Central memory CD4-positive, alpha-beta T cell (primary cell): ENCODE results near the gene TNFRSF4.

ENCODE experiments used
- DNase-seq: peaks from one replicate; pipeline ENCODE4 v3.0.0; 2022

TNFRSF4 gene

DNA sequence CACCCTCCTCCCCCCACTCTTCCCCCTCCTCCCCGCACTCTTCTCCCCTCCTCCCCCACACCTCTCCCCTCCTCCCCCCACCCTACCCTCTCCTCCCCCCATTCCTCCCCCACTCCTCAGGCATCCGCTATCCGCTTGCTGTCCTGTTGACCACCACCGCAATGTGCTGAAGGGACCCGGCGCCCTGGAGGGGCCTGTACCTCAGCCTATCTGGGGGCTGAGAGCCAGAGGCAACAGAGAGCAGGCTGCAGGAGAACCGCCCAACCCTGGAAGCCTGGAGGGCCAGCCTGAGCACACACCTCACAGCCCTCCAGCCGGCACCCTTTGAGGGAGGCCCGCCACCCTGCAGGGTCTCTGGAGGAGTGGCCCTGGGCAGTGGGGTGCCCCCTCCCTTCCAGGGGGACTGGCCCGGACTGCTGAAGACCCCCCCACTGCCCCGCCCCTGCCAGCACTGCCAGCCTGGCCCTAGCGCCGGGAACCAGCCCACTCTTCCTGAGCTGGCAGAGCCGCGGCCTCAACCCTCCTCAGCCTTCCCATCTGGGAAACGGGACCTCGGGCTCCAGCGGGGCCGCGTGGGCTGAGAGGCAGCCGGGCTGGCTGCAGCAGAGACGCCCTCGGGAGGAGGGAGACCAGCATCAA lies 31.3 kb upstream of the TNFRSF4 start:
- DNase-seq, result no peak

DNA sequence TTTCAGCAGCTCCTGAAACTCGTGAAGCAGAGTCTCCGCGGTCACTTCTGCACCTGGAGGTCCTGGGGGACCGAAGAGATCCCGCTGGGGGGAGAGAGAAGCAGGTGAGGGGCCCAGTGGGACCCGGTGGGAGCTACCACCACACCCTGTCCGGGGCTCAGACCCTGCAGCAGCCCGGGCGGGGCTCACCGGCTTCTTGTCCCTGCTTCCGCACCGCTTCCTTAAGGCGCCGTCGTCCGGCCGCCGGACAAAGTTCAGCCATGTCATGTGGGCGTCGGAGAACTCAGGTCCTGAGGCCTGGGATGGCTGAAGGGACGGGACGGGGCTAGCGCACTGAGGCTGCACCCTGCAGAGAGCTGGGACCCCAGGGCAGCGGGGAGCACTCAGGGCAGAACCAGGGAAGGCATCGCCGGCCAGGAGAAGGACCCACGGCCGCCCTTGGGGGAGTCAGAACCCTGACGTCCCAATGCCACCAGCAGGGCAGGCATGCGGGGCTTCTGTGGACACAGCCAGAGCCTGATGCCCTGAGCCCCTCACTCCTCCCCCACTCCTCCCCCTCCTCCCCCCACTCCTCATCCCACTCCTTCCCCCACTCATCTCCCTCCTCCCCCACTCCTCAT lies 30.3 kb upstream of the TNFRSF4 start:
- DNase-seq, result no peak

DNA sequence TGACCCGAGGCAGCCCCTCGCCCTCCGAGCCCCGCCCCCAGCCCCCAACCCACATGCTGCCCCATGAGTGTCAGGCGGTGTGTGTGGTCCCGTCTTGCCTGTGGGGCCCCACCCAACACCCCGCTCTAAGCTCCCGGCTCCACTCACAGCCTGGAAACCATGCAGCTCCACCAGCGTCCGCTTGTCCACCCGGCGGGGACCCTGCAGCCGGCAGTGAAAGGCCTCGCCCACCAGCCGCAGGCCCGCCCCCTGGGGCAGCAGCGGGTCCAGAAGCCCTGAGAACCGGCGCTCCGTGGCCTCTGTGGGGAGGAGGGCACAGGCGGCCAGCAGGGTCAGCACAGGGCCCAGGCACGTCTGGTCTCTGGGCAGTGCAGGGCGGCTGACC lies 29.8 kb upstream of the TNFRSF4 start:
- no peak for DNase-seq

DNA sequence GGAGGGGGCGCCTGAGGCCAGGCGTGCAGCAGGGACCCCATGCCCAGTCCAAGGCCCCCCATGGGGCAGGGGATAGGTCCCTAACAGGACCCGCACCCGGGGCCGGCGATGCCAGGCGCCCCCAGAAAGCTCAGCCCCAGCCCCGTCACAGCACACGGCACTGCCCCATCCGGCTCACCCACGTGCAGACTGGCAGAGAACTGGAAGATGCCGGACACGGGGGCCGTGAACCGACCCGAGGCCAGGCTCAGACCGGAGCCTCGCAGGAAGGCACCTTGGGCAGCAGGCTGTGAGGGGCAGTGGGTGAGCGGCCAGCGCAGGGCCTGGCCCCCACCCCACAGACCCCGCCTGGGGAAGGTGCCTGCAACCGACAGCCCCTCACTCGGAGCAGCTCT lies 29.3 kb upstream of the TNFRSF4 start:
- no peak for DNase-seq

DNA sequence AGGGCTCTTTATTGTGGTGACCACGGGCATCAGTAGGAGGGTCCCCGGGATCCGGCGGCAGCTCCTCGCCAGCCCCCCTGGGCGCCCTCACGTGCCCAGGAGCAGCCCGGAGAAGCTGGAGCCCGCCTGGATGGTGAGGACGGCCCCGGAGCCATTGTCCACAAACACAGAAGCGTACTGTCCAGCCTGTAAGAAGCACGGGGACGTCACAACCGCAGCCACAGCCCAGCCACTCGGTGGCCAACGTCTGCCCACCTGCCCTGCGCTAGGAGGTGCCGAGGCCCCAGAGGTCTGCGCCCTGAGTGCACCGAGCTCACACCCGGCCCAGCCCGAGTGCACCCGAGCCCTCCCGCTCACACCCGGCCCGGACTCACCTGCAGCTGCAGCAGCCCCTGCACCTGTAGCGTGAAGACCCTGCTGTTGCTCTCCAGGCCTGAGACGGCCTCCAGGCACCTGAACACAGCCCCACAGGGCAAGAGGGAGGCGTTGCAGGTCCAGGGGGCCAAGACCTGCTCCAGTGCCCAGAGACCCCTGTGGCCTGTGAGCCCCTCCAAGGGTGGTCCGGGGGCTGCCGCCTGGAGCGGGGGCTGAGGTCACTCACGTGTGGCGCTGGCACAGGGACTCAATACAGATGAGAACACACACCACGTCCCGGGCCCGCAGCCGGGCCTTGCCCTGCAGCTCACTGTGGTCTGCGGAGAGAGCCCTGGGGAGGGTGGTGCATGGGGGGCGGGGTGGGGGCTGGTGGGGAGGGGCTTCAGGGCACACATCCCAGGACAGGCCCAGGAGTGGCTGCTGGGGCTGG lies 28.7 kb upstream of the TNFRSF4 start:
- no peak for DNase-seq

DNA sequence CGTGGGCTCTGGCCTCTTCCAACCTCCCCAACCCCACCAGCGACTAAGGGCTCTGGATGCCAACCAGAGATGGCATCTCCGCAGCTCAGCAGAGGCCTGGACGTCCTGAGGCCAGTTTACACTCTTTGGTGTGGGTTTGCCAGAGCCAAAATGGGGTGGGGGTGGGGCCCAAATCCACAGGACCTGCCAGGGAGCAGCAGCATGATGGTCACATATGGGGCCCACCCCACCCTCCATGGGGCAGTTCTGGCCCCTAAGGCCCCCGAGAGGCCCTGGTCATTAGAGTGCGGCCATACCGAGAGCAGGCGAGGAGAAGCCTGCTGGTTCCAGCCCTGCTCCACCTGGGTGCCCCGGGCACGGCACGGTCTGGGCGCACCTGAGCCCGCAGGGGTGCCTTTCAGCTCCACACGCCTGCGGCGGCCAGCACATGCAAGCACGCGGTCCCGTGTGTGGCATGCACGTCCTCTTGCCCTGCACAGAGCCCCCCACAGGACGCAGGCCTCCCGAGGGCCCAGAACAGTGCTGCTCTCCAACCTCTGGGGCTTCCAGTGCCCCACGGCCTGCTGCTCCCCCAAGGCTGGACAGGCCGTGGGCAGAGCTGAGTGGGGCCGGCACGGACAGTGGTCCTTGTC lies 27.8 kb upstream of the TNFRSF4 start:
- DNase-seq, result no peak

DNA sequence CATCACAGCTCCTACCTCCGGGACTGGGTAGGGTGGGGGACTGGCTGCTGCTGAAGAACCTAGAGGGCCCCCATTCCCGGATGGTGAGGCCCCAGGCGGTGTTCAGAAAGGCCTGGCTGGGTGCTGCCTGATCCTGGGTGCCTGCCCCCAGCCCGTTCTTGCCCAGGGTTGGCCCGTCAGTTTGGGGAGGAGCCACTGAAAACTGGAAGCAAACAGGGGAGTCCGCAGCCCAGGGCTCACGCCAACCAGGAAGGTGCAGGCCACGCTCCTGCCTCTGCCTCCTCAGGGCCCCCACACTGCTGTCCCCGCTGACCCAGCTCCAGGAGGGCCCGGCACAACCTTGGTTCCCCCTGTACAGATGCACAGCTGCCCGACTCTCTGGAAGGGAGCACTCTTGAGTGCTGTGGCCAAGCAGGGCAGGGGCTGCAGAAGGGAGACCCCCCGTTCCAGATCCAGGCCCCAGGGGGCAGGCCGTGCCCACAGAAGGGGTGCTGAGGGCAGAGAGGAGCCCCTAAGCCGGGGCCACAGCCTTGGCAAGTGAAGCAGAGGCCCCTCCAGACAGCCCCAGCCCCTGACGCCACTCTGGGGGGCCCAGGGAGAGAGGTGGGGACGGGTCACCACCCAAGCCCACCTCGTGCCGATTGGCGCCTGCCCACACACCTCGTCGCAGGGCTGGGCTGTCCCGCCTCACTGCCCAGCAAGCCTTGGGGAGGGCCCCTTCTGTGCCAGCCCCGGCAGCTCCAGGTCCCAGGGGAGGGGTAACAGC lies 27.1 kb upstream of the TNFRSF4 start:
- DNase-seq, result no peak

DNA sequence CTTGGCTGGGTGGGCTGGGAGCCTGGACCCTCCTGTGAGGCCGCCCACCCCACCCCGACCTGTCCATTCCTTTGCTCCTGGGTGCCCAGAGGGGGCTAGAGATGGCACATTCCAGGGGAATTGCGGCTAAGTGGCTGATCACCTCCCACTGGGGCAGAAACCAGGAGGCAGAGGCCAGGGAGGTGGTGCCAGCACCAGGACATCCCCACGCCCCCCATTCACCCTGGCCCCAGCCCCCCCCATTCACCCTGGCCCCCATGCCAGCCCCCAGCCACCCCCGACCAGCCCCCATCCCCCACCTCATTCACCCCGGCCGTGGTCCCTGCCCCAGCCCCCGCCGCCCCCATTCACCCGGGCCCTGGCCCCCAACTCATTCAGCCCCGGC lies 26.4 kb upstream of the TNFRSF4 start:
- DNase-seq, result no peak

DNA sequence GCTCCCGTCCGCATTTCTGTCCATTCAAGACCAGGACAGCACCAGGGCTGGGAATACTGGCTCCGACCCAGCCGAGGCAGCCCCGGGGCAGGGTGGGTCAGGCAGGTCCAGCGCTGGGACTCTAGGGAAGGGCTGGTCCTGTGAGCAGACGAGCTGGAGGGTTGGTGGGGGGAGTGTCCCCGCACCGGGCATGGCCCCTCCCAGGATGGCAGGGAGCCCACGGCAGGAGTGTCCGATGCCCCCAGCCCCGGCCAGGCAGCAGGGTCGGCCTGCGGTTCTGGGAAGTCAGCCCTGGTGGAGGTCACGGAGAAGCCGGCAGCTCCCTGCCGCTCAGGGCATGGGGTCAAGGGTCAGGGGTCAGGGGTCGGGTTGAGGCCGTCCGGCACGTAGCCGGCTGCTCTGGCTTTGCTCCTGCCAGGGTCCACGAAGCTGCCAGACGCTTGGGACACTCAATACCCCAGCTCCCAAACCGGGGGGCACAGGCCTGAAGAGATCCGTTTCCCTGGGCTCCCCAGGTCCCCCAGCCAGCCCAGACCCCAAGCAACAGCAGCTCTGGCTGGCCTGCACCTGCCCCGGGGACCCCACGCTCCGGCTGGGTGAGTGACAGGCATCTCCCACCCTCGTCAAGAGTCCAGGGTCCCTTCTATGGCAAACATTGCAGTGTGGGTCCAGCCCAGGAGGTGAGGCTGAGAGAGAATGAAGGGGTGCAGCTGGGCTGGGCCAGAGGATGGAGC lies 25.8 kb upstream of the TNFRSF4 start:
- no peak for DNase-seq

DNA sequence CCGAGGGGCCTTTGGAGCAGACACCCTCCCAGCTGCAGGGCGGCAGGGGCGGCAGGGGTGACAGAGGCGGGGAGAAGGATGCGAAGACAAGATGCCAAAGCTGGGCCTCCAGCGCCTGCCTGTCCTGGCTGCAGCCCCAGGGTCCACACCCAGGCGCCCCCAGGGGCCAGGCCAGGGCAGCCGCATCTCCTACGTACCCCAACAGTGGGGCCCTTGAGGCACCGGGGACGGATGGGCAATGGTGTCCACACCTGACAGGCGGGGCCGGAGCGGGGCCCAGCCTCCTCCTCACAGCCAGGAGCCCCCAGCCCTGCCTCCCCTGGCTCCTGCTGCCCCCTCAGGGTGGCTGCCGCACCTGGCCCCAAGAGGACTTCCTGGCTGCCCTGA lies 25.3 kb upstream of the TNFRSF4 start:
- no peak for DNase-seq

DNA sequence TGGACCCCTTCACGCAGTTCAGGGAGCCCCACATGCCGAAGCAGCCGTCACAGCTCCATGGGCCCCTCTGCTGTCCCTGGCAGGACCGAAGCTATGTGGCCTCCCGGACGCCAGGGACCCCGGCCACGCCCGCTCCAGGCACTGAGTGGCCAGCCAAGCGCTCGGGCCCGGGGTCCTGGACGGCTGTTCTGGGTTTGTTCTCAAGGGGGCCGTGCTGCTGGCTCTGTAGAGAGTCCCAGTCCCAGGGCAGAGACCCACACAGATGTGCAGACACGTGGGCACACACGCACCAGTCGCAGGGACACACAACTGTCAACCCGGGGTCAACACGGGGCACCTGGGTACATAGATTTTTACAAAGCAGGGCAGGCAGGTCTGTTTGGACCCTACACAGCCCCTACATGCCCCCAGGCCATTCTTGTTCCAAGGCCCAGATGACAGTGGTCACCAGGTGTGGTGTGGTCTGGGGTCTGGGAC lies 24.8 kb upstream of the TNFRSF4 start:
- no peak for DNase-seq

DNA sequence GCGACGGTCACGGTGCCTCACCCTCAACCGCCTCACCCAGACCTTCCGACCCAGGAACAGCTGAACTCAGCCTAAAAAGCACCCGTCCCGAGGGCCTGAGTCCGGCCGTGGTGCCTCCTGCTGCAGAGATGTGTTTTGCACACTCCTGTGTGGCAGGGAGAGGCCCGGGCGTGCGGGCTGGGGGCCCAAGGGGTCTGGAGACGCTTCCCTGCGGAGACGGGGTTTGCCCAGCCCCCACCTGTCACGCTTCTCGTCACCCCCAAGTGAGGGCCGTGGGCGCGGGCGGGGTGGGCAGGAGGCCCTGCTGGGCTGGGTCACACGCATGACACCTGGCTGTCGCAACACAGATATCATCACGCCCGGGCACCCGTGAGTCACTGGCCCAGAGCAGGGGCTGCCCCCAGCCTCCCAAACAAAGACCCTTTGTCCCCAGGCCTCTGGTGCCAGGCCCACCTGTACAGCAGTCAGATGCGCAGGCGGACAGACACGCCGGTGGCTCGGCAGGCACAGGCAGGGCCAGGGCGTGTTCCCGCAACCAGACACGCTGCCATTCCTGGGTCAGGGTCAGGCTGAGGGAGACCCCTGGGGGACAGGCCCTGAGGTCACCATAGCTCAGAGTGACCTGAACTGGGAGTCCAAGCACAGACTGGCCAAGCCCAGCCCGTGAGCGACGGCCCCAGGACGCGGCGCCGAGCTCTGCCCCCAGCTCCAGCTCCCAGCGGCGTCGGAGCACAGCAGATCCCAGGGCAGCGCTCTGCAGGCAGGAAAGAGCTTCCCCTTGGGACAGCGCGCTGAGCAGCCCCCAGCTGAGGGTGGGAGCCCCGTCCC lies 24.1 kb upstream of the TNFRSF4 start:
- DNase-seq, result no peak

DNA sequence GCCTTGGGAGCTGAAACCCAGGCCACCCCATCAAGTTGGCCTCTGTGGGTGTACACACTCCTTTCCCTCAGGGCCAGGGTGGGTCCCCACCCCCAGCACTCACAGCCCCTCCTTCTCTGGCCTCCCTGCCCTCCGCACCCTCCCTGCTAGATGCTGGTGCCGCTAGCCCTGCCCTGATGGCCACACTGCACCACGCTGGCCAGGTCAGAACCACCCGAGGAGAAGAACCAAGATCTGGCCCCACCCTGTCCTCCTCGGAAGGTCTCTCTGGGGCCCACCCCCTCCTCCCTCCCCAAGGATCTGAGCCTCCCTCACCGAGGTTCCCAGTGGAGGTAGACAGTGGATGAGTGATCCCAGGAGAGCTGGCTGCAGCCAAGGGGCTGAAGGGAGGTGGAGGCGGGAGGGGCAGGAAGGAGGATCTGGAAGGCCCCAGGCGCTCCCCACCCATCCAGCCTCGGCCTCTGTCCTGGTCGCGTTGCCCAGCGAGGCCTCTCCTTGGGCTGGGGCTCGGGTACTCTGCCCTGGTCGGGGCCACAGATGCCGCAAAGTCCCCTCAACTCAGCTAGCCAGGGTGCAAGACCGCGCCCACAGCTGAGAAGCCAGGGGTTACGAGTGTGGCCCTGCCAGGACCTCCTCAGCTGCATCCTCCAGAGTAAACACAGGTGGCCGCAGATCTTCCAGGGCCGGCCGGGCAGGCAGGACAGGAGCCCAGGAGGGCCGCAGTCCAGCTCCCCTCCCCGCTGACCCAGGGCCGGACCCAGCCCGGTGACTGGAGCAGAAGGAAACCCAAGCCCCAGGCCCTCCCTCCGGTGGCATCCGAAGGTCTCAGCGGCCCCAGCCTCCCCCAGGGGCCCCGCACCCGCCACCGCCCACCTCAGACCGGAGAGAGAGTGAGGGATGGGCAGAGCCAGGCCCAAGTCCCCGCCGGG lies 23.3 kb upstream of the TNFRSF4 start:
- no peak for DNase-seq

DNA sequence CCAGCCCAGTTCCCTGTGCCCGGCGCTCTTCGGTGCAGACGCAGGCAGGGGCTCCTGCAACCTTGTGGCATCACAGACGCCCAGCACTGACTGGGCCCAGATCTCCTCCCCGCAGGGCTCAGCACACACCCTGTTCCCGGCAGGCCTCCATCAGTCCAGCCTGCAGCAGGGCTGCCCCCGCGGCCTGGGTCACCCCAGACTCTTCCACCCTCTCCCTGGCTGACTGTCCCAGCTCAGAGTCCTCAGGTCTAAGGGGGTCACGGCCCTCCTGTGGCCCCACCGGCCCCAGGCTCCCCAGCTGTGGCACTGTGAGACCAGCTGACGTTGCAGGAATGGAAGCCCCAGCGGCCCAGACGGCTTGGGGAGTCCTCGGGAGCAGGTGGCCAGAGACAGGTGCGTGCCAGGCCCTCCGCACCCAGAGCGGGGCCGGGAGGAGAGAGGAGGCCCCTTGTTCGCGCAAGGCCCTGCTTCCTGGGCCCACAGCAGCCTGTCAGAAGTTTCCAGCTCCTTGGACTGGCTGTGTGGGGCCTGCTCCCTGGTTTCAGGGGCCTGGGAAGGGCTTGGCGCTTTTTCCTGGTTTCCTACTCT lies 22.3 kb upstream of the TNFRSF4 start:
- no peak for DNase-seq

DNA sequence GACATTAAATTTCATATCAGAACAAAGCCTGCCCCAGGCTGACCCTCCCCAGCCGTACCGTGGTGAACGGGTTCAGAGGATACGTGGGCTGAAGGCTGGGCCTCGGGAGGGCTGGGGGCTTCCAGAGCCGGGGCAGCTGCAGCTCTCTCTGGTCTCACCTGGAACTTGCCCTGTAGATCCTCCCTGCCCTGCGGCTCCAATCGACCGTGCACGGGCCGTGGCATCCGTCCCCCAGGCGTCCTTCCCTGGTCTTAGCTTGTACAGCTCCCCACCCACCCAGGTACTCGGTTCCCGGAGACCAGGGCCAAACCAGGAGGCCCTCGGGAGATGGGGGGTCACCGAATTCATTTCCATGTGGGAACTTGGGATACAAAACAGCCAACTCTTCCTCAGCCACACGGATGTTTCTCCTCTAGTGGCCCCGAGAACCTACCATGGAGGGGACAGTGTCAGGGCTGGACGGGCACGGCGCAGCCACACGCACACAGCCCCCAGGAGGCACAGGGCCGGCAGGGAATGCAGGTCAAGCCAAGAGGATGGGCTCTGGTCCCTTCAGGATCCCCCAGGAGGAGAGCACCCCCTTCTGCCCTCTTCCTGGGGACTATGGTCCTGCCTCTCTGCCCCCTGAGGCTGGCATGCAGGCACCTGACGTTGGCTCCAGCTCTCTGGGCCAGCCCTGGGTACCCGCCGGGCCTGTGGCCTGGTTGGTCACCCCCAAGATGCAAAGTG lies 21.2 kb upstream of the TNFRSF4 start:
- no peak for DNase-seq

DNA sequence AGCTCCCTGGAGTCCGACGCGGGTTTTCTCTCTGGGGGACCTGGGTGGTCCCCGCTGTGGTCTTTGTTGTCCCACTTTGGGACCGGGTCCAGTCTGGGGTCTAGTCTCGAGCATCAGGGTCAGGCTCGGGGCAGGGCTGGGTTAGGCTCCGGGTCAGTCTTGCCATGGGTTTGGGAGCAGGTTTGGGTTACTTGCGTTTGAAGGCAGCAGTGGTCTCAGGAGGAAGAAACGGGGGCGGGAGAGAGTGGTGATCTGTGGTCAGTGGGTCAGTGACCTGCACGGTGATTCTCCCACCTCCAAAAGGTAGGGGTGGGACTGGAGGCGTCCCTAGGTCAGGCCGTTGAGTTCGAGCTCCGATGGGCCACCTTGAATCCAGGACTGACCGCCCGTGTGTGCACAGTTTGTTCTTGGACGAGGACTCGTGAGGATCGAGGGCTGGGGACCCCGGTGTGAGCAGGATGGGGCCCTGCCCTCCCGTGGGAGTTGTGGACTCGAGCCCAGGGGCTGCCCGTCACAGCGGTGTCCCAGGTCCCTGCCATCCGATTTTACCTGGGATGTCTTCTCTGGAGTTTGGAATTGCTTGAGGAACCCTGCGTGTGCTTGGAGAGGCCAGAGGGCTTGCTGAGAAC lies 20.3 kb upstream of the TNFRSF4 start:
- no peak for DNase-seq

DNA sequence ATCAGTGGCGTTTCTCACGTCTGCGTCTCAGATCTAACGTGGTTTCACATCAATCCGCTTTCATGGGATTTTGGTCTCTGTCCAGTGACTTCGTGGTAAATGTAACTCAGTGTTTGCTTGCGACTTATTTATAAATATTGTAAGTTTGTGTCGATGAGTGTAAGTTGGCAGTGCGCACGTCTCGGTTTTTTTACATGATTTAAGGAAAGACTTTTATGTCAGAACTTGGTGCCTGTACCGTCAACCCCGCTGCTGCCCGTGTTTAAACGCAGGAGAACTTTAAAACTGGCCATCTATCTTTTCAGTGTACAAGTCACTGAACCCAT lies 19.6 kb upstream of the TNFRSF4 start:
- DNase-seq, result no peak

DNA sequence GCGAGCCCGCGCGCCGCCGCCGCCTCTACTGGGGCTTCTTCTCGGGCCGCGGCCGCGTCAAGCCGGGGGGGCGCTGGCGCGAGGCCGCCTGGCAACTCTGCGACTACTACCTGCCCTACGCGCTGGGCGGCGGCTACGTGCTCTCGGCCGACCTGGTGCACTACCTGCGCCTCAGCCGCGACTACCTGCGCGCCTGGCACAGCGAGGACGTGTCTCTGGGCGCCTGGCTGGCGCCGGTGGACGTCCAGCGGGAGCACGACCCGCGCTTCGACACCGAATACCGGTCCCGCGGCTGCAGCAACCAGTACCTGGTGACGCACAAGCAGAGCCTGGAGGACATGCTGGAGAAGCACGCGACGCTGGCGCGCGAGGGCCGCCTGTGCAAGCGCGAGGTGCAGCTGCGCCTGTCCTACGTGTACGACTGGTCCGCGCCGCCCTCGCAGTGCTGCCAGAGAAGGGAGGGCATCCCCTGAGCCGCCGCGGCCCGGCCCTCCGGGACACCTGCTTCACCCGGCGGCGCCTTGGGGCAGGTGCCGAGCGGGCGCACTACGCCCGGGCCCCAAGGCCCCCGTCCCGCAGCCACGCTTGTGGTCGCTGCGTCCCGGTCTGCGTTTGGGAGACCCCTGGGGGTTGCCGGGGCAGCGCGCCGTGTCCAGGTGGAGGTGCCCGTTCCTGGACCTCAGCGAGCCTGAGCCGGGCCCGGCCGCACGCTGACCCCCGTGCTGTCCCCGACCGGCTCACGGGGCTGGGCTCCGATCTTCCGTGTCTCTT lies 19.0 kb upstream of the TNFRSF4 start:
- no peak for DNase-seq
